Endothelial cell of umbilical vein (primary cell): ENCODE results near the gene SAP30L. TPM values are rescaled to one million over a fixed set of nuclear protein-coding genes. Genes with fewer than 3 reads are reported as not detected.

ENCODE experiments used
- BruUV-seq: library from RNA; stranded (reverse); fragments of 400-500 nt; replicated peaks from 2 replicates; lab custom pipeline; 2021; lab: Mats Ljungman, UMichigan
- CTCF ChIA-PET: fragments of 300-600, 350-600 bp; sonication (Branson Sonifier 250); formaldehyde crosslinking; loops from one replicate; lab custom pipeline; 2021; ENCODE audit warnings: antibody characterized with exemption, inconsistent platforms; lab: Charles Lee
- POLR2A ChIA-PET: fragments of 300-600, 350-600 bp; sonication (Branson Sonifier 250); formaldehyde crosslinking; loops from one replicate; lab custom pipeline; 2021; ENCODE audit warnings: antibody characterized with exemption, inconsistent platforms; lab: Charles Lee
- DNase-seq: peaks from one replicate; pipeline ENCODE4 v3.0.0-alpha.2; 2011; ENCODE audit warnings: low read depth, low spot score
- FAIRE-seq: peaks from 2 replicates; lab custom pipeline; 2011; peaks lifted over from hg19 to GRCh38; lab: Jason Lieb, UNC
- H2AFZ ChIP-seq: 2 replicates; pipeline ENCODE4 v1.6.0; 2012; ENCODE audit warnings: low read depth, low read length, control low read depth, inconsistent platforms
- H3K27ac ChIP-seq: 2 replicates; pipeline ENCODE4 v1.5.1; 2011; ENCODE audit warnings: low read depth, mild to moderate bottlenecking, control low read depth, low read length, moderate library complexity; ENCODE audit not compliant: insufficient read depth
- H3K27me3 ChIP-seq, 2 experiments: 2 replicates each; pipeline versions ENCODE4 v1.6.0 to v1.6.1; 2011; ENCODE audit warnings: low read length in 2 of 2, mixed read lengths in 1 of 2; ENCODE audit not compliant: control insufficient read depth in 2 of 2, insufficient read depth in 2 of 2
- H3K36me3 ChIP-seq, 2 experiments: 2 replicates in 1 of 2; 3 replicates in 1 of 2; pipeline ENCODE4 v1.5.1; 2011; ENCODE audit warnings: low read length in 2 of 2, mild to moderate bottlenecking in 1 of 2, moderate library complexity in 1 of 2; ENCODE audit not compliant: control insufficient read depth in 2 of 2, insufficient read depth in 2 of 2; ENCODE audit errors: extremely low read depth in 1 of 2
- H3K4me1 ChIP-seq: 3 replicates; pipeline ENCODE4 v1.5.1; 2011; ENCODE audit warnings: mild to moderate bottlenecking, low read length; ENCODE audit not compliant: control insufficient read depth, insufficient read depth; ENCODE audit errors: extremely low read depth
- H3K4me2 ChIP-seq: 2 replicates; pipeline ENCODE4 v1.6.1; 2011; ENCODE audit warnings: low read length, control low read depth, mixed read lengths; ENCODE audit not compliant: insufficient read depth
- H3K4me3 ChIP-seq, 3 experiments: fragments of 200-600 bp in 1 of 3; sonication (generic), shearing (Covaris generic) in 1 of 3; replicated peaks in 1 of 3; 2 replicates each; pipeline ENCODE4 v1.5.1; 2011 to 2016; ENCODE audit warnings: control low read depth in 3 of 3, low read length in 3 of 3, mild to moderate bottlenecking in 2 of 3, inconsistent platforms in 1 of 3, low read depth in 1 of 3, moderate library complexity in 1 of 3; ENCODE audit not compliant: insufficient read depth in 1 of 3
- H3K79me2 ChIP-seq: 2 replicates; pipeline ENCODE4 v1.6.0; 2012; ENCODE audit warnings: low read length, inconsistent platforms; ENCODE audit not compliant: control insufficient read depth, insufficient read depth
- H3K9ac ChIP-seq: replicated peaks from 2 replicates; pipeline ENCODE3; 2011; ENCODE audit warnings: low read length, control low read depth; ENCODE audit not compliant: insufficient read depth; ENCODE audit errors: extremely low read depth
- H3K9me1 ChIP-seq: replicated peaks from 3 replicates; pipeline ENCODE4 v1.6.0; 2011; ENCODE audit warnings: mild to moderate bottlenecking, low read length; ENCODE audit not compliant: control insufficient read depth, insufficient read depth; ENCODE audit errors: extremely low read depth
- H3K9me3 ChIP-seq: replicated peaks from 2 replicates; pipeline ENCODE4 v1.5.1; 2012; ENCODE audit warnings: low read length, inconsistent platforms; ENCODE audit not compliant: control insufficient read depth, insufficient read depth
- H4K20me1 ChIP-seq: replicated peaks from 2 replicates; pipeline ENCODE3; 2011; ENCODE audit warnings: mild to moderate bottlenecking, low read length; ENCODE audit not compliant: control insufficient read depth, insufficient read depth; ENCODE audit errors: extremely low read depth
- CTCF ChIP-seq, 2 donors: IDR thresholded peaks; 1 replicate in 1 of 2; 2 replicates in 1 of 2; pipeline ENCODE4 v1.5.1; 2011; ENCODE audit warnings: low read length in 2 of 2, mild to moderate bottlenecking in 2 of 2, moderate library complexity in 2 of 2, control low read depth in 1 of 2, inconsistent platforms in 1 of 2, low read depth in 1 of 2; ENCODE audit not compliant: insufficient read depth in 1 of 2; ENCODE audit errors: extremely low read depth in 1 of 2
- EZH2 ChIP-seq: IDR thresholded peaks from 2 replicates; pipeline ENCODE4 v1.6.1; 2012; ENCODE audit warnings: borderline replicate concordance, low read depth, mild to moderate bottlenecking, moderate library complexity, low read length, inconsistent platforms; ENCODE audit not compliant: severe bottlenecking
- FOS ChIP-seq: IDR thresholded peaks from 2 replicates; pipeline ENCODE4 v1.6.1; 2011; ENCODE audit warnings: mild to moderate bottlenecking, low read length, moderate library complexity, borderline replicate concordance; ENCODE audit not compliant: insufficient read depth
- GATA2 ChIP-seq: IDR thresholded peaks from 2 replicates; pipeline ENCODE4 v1.7.0; 2011; ENCODE audit warnings: low read depth, mild to moderate bottlenecking, moderate library complexity, mixed read lengths, low read length; ENCODE audit not compliant: insufficient read length, insufficient read depth
- JUN ChIP-seq: IDR thresholded peaks from 2 replicates; pipeline ENCODE4 v1.6.1; 2011; ENCODE audit warnings: borderline replicate concordance, low read depth; ENCODE audit not compliant: insufficient read length, insufficient read depth
- MAX ChIP-seq: IDR thresholded peaks from 2 replicates; pipeline ENCODE4 v1.6.1; 2011; ENCODE audit not compliant: insufficient read depth, insufficient read length
- MYC ChIP-seq: IDR thresholded peaks from one replicate; pipeline ENCODE4 v1.6.1; 2011; ENCODE audit warnings: mild to moderate bottlenecking, low read depth, low read length
- POLR2A ChIP-seq: IDR thresholded peaks from 2 replicates; pipeline ENCODE4 v1.6.1; 2012; ENCODE audit warnings: low read depth, mild to moderate bottlenecking, control low read depth, low read length
- POLR2AphosphoS5 ChIP-seq: IDR thresholded peaks from 2 replicates; pipeline ENCODE4 v1.6.1; 2012; ENCODE audit warnings: low read depth, mild to moderate bottlenecking, control low read depth, low read length, moderate library complexity; ENCODE audit not compliant: insufficient read depth
- dilution Hi-C: fragments of 300-500 bp; cut with MboI; formaldehyde crosslinking; loops from one replicate; pipeline ENCODE4 v1.15.0; 2019; ENCODE audit warnings: low sequenced_read_pairs; ENCODE audit not compliant: extremely low pct_ligation_motif_present
- intact Hi-C: fragments of 100-400 bp; cut with micrococcal nuclease; formaldehyde crosslinking; loops from one replicate; pipeline ENCODE4 v1.10.0; 2022
- polyA plus RNA-seq, 4 experiments: library from polyadenylated mRNA; depleted of rRNA in 3 of 4; stranded (reverse) in 3 of 4; unstranded in 1 of 4; fragments of >200 nt; gene quantifications; 2 replicates each; pipeline versions ENCODE4 v1.2.1 to v1.2.3, GENCODE V29; 2011 to 2012; ENCODE audit warnings: missing spikeins in 1 of 4
- total RNA-seq: library from RNA; stranded (reverse); gene quantifications from 2 replicates; pipeline ENCODE4 v1.2.3, GENCODE V29; 2021

SAP30L gene
- total and polyA plus RNA-seq, 2 donors (not counting 3 experiments of a cell fraction or from before 2014, with no cell fraction given) = 18.1 to 37.8 TPM

- no peak for DNase-seq
- Histone ChIP-seq H4K20me1 (no peaks in the 10 kb centered on the region), H3K27me3 (peaks cover 8 to 10% of the 10 kb centered on the region in 2 experiments), H3K9me1 (no peaks in the 10 kb centered on the region), H3K9ac (no peak overlapping the region), H2AFZ (no peak overlapping the region), H3K4me2 (no peak overlapping the region), H3K4me3 (no peak overlapping the region), H3K36me3 (no peaks in the 10 kb centered on the region), H3K27ac (no peak overlapping the region), H3K4me1 (no peaks in the 10 kb centered on the region), H3K9me3 (no peaks in the 10 kb centered on the region), H3K79me2 (no peaks in the 10 kb centered on the region)
- BruUV-seq = no TSS peak
- no peak for FAIRE-seq
- ChIA-PET POLR2A (no interaction called here), CTCF (interaction anchor here (2.2 to 2.5 kb wide), 3 partner anchors 43 to 393 kb away, joined by 9 to 11 read pairs (median 10); no protein-coding TSS in a partner anchor)
- dilution Hi-C loops = no loop called here
- intact Hi-C loops = no loop called here
- peak; percentile 20 for TF ChIP-seq FOS
- TF ChIP-seq JUN = no peak
Measured at GRCh38 chr5:154465169-154465568, 19.4 kb downstream of the SAP30L start.

GRCh38 chr5:154466147-154466546 lies 20.4 kb downstream of the SAP30L start:
- Histone ChIP-seq H3K79me2 (no peaks in the 10 kb centered on the region), H4K20me1 (no peaks in the 10 kb centered on the region), H3K27ac (no peak overlapping the region), H3K9me3 (no peaks in the 10 kb centered on the region), H3K4me3 (no peak overlapping the region), H2AFZ (no peak overlapping the region), H3K9ac (no peak overlapping the region), H3K4me2 (no peak overlapping the region), H3K4me1 (no peaks in the 10 kb centered on the region), H3K27me3 (peaks cover 18 to 19% of the 10 kb centered on the region in 2 experiments), H3K9me1 (no peaks in the 10 kb centered on the region), H3K36me3 (no peaks in the 10 kb centered on the region)
- ChIA-PET POLR2A (no interaction called here), CTCF (interaction anchor here (0.7 to 3.5 kb wide), 11 partner anchors 9 to 394 kb away, joined by 3 to 16 read pairs (median 9); partner anchors contain the start of genes GALNT10 and SAP30L)
- DNase-seq = no peak
- BruUV-seq = no TSS peak
- intact Hi-C loops = no loop called here
- TF ChIP-seq FOS (no peak), MYC (no peak), EZH2 (no peak), GATA2 (no peak), CTCF (IDR thresholded peaks at IDR 0.05; ENCODE audit: extremely low read depth in 1 of 2, insufficient read depth in 1 of 2, low read depth in 1 of 2, low read length in 2 of 2) (no peak), POLR2AphosphoS5 (no peak), MAX (no peak), POLR2A (no peak), JUN (no peak)
- dilution Hi-C loops = no loop called here
- no peak for FAIRE-seq
